HG03469 (cell line): ENCODE measurements around the gene SDK1.

Experiments
- ATAC-seq: cut with Tn5 transposase; IDR thresholded peaks from one replicate; pipeline ENCODE4 v1.9.1; 2021; ENCODE audit warnings: mild to moderate bottlenecking, moderate library complexity, moderate number of reproducible peaks; ENCODE audit not compliant: unreplicated experiment

Gene SDK1

GRCh38 chr7:4025210-4025609 lies 724.2 kb downstream of the SDK1 start:
- ATAC-seq, result no peak

DNA sequence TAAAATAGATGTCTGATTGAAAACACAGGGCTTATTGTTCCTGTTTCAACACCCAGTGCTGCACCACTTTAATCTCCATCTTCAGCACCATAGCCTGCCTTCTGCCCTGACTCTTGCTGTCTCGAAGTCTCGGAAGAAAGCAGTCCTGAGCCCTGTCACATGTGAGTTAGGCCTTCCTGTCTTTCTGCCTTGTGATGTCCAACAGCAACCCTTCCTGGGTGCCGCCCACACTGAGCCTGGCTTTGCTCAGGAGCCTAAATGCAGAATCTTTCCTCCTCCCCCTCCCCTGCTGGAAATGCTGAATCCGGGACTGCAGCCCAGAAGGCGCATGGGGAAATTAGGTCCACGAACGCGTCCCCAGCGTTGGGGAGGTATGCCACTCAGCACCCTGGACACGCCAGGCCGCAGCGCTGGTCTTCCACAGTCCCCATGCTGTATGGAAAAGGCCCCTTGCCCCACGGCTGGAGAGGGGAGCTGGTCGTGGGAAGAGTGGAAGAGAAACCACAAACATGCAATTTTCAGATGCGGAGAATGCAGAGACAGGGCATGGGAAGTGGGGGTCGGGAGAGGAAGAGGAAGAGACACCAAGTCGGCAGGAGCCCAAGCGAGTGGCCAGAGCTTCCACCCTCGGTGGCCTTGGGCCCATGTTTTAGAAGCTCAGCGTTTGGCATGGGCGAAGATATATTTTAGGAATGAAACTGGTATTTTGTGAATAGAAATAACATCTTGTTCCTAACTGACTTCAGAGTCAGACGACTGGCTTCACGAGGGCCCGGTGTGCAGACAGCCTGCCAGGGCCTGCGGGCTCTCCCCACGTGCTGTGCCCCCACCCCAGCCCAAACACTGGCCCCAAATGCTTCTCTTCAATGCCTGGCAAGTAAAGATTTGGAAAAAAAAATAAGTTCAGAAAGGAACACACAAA lies 724.9 kb downstream of the SDK1 start:
- no peak for ATAC-seq

- ATAC-seq, result no peak
These were observed 726.0 kb downstream of the SDK1 start for GRCh38 chr7:4026941-4027486.

- no peak for ATAC-seq
These were observed 727.2 kb downstream of the SDK1 start for GRCh38 chr7:4028221-4028620.

GRCh38 chr7:4029941-4030340 lies 728.9 kb downstream of the SDK1 start:
- ATAC-seq, result no peak

DNA sequence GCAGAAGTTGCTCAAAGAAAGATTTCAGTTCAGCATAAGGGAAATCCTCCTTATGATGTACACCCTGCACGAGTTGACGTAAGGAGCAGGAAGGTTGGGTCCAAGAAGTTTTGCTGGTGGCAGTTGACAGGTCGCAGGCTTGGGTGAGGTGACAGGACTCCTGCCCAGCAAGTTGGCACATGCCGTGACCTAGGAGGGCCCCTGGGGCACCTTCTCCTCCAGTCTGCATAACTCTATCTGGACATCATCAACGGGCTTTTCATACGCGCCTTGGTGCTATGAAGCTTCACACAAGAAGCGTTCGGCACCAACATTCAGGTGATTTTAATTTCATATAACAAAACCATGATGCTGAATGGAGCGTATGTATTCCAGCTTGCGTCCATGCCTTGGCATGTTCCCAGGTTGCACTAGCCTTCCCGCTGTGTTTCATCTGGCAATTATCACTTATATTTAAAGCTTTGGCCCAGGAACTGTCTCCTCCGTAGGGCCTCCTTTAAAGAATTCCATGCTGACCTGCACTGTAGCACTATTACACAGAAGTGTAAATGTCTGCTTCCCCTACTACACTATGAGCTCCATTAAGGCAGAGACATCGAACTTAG lies 729.4 kb downstream of the SDK1 start:
- ATAC-seq, result no peak

DNA sequence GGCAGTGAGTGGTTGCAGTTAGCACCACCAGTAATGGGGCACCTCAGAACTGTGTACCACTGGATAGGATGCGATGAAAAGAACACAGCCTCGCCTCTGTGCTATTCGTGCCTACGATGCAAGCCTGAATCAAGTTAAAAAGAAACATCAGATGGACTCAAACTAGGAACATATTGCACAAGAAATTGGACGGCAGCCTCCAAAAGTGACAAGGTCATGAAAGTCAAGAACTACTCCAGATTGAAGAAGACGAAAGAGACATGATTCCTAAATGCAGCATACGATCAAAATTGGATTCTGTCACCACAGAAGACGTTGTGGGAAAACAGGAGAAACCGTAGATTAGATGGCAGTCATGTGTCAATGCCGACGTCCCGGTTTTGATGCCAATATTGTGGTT lies 732.9 kb downstream of the SDK1 start:
- ATAC-seq, result no peak

- ATAC-seq, result no peak
These were observed 736.3 kb downstream of the SDK1 start for GRCh38 chr7:4037308-4037707.

DNA sequence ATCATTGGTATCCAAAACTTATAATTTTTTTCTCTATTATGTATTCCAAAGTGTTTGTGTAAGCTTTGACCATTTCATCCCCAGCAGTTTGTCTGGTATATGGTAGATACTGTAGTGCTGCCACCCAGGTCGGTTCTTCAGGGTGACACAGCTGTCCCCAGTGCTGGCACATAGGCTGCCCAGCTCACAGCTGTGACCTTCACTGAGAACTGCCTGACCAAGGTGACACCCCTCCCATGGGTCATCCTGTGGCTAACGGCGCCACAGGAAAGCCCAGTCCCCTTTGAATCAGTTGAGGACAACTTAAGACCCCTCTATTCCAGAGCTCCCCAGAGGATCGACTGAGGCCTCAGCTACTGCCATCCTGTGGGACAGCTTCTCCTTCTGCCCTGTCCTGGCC lies 736.8 kb downstream of the SDK1 start:
- ATAC-seq, result no peak

DNA sequence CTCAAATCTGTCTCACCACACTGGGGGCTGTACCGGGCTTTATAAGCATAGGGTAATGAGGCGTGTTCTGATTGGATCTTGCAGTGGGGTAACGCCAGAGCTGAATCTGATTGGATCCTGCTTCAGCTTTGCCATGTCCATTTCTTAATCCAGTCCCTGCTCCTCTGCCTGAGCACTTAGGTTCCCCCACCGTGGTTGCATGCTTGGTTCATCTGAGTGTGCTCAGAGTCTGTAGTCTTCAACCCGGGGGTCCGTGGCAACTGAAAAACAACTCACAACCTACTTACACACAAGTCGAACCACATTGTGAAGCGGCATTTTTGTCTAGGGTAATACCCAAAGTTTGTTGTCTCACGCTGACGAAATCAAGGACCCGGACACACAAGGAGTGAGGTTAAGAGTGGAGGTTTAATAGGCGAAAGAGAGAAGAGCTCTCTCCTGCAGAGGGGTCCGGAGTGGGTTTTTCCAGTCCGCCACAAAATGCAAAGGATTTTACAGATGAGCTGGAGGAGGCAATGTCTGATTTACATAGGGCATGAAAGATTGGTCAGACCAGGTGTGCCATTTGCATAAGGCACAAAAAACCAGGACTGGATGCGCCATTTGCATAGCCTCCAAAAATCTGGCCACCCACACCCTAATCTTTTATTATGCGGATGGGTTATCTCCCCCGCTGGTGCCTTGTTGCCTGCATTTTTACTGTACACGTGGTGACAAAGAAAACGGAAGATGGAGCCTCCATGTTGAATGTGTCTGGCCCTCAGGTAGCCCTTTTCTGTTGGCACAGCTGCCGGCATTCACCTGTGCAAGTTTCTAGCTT lies 739.3 kb downstream of the SDK1 start:
- ATAC-seq, result no peak

GRCh38 chr7:4042402-4043045 lies 741.5 kb downstream of the SDK1 start:
- ATAC-seq, result no peak

DNA sequence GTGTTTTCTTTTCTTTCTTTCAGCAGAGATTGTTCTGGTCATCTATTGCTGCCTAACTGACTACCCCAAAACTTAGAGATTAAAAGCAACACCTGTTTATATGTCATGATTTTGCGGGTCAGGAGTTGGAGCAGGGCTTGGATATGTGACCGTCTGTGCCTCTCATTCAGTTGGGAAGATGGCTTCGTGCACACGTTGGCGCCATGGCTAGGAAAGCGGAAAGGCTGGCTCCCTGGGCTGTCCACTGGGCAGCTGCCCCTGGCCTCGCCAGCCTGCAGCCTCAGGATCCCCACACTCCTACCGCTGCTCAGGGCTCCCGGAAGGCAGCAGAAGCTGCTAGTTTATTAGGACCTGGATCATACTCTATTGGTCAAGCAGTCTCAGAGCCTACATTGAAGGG lies 742.9 kb downstream of the SDK1 start:
- ATAC-seq, result no peak

- ATAC-seq, result no peak
These were observed 744.4 kb downstream of the SDK1 start for GRCh38 chr7:4045450-4045849.

GRCh38 chr7:4045975-4046374 lies 744.9 kb downstream of the SDK1 start:
- ATAC-seq, result no peak

GRCh38 chr7:4048336-4048735 lies 747.3 kb downstream of the SDK1 start:
- no peak for ATAC-seq

GRCh38 chr7:4049202-4049601 lies 748.1 kb downstream of the SDK1 start:
- ATAC-seq, result no peak

DNA sequence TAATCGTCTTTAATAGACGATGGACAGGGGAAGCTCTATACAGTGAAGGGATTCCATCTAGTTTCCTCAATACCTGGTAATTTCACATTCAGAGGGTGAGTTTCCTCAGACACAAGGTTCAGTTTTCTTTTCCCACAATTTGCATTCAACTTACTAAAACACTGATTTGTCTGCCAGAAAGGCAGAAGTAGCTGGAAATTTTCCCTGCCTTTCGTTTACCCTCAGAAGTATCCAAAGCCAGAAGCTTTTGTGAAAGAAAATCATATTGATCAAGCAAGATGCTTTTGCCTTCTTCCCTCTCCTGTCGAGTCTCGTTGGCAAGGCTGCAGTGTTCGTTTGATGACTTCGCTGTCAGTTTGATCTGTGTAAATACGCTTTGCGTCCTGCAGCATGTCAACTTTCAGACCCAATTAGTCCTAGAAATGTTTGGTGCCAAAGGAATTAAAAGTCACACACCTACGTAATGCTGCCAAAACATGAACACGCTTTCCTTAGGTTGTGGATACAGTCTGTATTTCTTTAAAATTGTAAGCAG lies 749.1 kb downstream of the SDK1 start:
- ATAC-seq, result no peak

GRCh38 chr7:4051696-4052095 lies 750.6 kb downstream of the SDK1 start:
- no peak for ATAC-seq

DNA sequence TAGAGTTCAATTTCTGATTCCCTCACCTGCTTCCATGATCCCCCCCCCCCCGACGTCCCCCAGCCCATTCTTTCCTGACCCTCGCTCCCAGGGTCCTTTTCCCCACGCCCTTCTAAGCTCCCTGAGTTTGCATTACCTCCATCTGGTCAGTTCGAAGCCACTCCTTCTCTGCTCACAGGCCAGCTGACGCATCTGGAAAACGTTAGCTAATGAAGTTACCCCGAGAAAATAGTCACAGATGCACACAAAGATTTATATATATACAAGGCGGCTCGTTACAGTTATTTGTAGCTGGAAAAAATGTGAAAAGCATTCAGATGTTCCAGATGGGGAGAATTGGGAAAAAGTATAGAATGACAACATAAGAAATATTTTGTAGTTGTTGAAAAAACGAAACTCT lies 751.1 kb downstream of the SDK1 start:
- ATAC-seq, result no peak

GRCh38 chr7:4054158-4054557 lies 753.1 kb downstream of the SDK1 start:
- ATAC-seq, result no peak
